Measurements from ENCODE around the gene FAM107B.
A peak's percentile ranks its signal among the peaks of the same experiment; 100 is the strongest.

FAM107B gene

GRCh38 chr10:14533295-14533694, 241.4 kb downstream of the FAM107B start:
- no peak for DNase-seq (ENCODE audit: low read depth)

GRCh38 chr10:14532473-14533251, 242.0 kb downstream of the FAM107B start:
- no peak for DNase-seq (ENCODE audit: low read depth)

DNA sequence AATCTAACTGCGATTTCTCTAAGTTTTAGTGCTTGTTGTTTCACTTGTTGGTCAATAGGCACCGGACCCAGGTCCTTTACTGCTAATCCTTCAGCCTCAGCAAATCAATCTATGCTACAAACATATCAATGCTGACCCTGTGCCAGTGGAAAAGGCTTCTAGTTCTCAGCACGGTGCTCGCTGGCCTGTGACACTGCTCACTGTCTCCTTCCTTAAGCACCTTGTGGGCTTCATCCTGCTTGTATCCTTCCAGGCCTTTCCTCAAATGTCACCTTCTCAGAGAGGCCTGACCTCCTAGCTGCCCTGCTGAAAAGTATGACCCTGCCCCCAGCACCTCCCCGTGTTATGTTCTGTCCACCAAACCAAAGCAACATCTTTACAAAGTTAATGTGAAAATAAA, 242.7 kb downstream of the FAM107B start:
- DNase-seq (ENCODE audit: low read depth) = no peak

DNA sequence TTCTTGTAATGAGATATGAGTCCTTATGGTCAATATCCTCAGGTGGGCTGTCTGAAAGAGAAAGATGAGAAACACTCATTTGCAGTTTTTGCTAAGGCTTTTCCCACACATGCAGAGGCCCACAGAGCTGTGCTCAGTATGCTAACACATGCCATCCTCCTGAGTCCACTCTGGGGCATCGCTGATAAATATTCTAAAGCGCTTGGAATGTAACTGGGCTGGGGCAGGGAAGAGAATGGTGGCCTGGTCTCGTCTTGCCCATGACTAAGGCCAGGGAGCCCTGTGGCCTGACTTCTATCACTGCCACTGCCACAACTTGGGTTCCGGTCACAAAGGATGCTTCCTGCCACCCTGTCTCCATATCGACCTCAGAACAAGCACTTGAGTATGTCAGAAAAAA, 244.2 kb downstream of the FAM107B start:
- DNase-seq (ENCODE audit: low read depth) = no peak

- DNase-seq (ENCODE audit: low read depth) = no peak
These were observed 245.3 kb downstream of the FAM107B start for GRCh38 chr10:14529351-14529750.

GRCh38 chr10:14528450-14528849, 246.2 kb downstream of the FAM107B start:
- DNase-seq (ENCODE audit: low read depth) = no peak

- DNase-seq (ENCODE audit: low read depth) = no peak
These were observed 246.8 kb downstream of the FAM107B start for GRCh38 chr10:14527915-14528314.

DNA sequence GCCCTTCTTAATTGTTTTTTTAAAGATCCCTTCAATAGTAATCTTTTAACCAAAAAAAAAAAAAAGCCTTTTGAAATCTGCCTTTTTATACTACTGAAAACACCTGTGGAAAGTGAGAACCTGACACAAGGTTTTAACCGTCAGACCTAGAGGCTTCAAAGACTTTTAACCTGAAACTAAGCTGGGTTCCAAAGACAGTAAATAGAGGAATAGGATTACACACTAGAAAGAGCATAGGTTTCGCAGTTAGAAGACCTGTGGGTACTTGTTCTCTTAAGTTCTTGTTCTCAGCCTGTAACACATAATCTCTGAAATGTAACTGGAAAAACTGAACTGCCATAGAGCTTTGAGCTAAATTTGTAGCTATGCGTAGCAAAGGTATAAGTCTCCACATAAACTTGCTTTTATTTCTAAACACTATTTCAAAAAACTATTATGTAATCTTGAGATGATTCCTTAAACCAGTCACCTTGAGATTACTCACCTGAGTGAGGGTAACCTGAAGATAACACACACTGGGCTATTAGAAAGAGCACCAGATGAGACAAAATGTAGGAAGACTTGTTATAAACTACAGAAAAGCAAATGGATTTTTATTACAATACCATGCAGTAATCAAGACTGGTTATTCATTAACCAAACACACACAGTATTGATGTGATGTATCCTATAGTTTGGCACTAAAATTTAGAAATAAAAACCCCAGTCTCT, 247.4 kb downstream of the FAM107B start:
- DNase-seq (ENCODE audit: low read depth) = no peak

DNA sequence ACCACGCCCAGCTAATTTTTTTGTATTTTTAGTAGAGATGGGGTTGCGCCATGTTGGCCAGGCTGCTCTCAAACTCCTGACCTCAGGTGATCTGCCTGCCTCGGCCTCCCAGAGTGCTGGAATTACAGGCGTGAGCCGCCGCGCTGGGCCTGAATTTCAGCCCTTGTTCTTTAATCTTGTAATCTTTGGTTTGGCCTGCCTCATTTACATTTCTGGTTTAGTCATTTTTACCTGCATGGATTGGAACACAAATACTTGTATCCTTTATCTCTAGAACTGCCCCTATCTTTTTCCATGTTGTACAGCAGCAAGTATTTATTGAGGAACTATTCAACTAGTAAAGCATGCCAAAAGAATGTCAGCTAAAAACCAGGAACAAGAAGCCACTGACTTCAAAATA, 248.4 kb downstream of the FAM107B start:
- no peak for DNase-seq (ENCODE audit: low read depth)

DNA sequence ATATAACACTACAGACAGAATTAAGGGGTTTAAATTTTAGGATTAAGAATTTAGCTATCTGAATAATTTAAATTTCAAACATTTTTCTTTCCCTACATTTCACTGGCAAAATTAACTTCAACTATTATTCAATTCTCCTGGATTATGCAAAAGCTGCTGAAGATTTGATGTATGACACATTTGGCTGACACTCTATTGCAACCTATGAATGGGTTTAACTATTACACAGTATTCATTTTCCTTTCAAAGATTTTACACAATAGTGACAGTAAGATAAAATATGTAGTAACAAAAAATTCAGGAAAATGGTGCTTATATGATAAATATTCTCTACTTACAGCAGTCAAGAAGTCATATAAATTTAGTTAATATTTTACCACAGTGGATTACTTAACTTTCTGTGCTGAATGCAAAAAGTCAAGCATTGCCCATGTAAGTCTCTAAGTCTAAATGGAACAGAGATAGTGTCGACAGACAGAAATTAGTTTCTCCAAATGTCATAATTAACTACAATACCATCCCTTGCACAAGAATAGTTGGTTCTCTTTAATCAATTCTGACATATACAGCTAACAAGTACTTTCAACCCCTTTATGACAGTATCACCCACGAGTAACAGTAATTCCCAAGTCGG, 249.9 kb downstream of the FAM107B start:
- no peak for DNase-seq (ENCODE audit: low read depth)

- DNase-seq (ENCODE audit: low read depth) = no peak
These were observed 251.4 kb downstream of the FAM107B start for GRCh38 chr10:14523286-14523685.

DNA sequence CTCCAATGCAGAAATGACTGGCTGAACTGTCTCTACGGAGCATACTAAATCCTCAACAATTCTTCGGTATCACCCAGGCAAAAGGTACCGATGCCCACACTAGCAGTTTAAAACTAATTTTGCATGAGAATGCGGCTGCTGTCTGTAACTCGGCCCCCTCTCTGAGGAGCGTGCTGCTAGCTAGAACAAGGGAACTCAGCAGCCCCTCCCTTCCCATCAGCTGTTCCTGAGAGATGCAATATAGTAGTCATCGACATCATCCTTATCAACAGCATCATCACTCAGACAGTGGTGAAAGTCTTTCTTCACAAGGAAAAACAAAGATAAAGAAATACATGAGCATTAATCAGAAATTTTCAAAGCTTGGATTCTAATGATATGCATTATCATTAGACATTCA, 254.9 kb downstream of the FAM107B start:
- DNase-seq (ENCODE audit: low read depth) = no peak

DNA sequence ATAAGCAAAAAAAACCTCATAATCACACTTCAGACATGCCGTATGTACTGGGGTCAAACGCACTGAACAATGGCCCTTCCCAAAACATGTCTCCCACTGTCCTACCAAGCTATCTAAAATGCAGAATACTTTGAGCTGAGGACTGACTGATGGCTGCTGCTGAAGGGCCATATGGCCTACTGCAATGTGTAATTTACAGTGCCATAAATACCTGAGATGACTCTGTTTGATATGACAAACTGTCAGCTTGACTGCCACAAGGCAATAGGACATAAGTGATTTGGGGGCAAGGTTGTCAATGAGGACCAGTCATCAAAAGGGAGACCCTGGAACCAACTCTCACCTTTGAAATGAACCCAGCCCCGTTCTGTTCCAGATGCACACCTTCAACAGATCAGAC, 256.5 kb downstream of the FAM107B start:
- no peak for DNase-seq (ENCODE audit: low read depth)

GRCh38 chr10:14513123-14513522, 261.6 kb downstream of the FAM107B start:
- no peak for DNase-seq (ENCODE audit: low read depth)

GRCh38 chr10:14510346-14510745, 264.4 kb downstream of the FAM107B start:
- DNase-seq (ENCODE audit: low read depth) = no peak

DNA sequence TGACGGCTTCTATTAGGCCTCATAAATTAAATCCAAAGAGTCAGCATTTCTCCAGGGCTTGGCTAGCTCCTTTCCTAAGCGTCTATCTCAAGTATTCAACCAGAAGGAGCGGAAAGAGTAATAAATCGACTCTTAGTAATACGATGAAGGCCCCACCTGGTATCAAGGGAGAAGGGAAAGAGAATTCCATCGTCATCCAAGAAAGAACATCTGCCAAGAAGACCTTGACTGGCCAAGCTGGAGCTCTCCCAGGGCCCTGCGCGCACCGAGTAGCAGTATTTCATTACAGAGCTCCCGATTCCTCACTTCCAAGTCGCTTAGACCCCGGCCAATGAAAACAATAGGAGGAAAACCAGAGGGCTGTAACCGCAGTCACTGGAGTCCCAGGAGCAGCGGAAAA, 266.0 kb downstream of the FAM107B start:
- no peak for DNase-seq (ENCODE audit: low read depth)

GRCh38 chr10:14507781-14508180, 266.9 kb downstream of the FAM107B start:
- no peak for DNase-seq (ENCODE audit: low read depth)

DNA sequence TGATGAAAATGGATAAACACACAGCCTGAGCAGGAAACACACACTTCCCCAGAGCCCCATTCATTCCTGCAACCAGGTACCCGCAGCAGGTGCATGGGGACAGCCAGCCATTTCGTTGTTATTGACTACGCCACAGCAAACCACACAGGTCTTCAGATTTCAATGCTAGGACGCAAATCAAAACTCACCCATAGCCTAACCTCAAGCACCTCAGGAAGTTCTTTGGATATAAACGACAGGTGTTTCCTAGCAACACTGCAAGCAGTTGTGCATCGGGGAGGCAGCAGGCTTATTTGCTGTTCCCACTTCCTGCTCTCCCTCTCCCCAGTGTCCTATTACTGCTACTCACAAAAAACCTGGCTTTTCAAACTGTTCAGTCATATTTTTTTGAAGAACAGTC, 267.5 kb downstream of the FAM107B start:
- DNase-seq (ENCODE audit: low read depth) = peak; percentile 23

GRCh38 chr10:14502431-14502830, 272.3 kb downstream of the FAM107B start:
- no peak for DNase-seq (ENCODE audit: low read depth)

DNA sequence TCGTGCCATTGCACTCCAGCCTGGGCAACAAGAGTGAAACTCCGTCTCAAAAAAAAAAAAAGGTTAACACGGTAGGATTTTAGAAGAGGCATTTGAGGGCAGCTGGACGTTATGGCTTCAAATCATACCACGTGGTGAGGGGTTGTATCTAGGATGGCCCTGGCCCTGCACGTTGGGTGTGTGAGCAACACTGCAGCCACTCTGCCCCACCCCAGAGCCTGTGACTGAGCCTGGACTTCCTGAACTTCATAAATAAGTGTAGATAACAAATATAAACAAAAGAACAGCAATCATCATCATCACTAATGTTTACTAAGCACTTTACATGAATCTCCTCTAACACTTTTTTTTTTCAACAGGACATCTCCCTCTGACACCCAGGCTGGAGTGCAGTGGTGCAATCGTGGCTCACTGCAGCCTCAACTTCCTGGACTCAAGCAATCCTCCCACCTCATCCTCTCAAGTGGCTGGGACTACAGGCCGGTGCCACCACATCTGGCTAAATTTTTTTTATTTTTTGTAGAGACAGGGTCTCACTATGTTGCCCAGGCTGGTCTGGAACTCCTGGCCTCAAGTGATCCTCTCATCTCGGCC, 274.4 kb downstream of the FAM107B start:
- DNase-seq (ENCODE audit: low read depth) = no peak

DNA sequence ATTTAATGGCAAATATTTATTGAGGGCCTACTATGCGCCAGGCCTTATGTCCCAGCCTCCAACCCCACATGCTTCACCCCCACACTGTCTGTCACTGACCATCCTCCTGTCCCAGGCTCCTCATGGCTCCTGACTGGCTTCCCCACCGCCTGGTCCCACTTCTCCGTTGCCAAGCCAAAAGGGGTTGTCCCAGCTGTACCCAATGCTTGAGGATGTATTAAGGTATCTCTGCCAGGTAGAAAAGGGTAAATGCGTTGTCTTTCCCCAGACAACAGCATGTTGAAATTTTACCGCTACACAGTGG, 275.1 kb downstream of the FAM107B start:
- DNase-seq (ENCODE audit: low read depth) = no peak

DNA sequence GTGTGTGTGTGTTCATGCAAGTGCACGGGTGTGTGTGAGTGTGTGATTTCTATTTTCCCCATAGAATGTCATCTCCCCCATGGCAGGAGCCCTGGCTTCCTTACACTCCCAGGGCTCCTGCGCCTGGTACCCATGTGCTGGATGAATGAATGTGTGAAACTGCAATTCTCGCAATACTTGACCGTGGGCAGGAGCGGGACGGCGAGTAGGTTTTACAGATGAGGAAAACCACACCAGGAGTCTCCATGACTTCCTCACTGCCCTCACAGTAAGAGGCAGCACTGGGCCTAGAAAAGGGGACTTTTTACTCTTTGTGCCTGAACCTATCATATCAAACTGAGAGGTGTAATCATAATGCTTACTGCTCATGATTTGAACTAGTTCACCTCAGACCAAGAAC, 276.4 kb downstream of the FAM107B start:
- no peak for DNase-seq (ENCODE audit: low read depth)

GRCh38 chr10:14491811-14492210, 282.9 kb downstream of the FAM107B start:
- no peak for DNase-seq (ENCODE audit: low read depth)
